ENCODE results near the gene KRT2.

DNA sequence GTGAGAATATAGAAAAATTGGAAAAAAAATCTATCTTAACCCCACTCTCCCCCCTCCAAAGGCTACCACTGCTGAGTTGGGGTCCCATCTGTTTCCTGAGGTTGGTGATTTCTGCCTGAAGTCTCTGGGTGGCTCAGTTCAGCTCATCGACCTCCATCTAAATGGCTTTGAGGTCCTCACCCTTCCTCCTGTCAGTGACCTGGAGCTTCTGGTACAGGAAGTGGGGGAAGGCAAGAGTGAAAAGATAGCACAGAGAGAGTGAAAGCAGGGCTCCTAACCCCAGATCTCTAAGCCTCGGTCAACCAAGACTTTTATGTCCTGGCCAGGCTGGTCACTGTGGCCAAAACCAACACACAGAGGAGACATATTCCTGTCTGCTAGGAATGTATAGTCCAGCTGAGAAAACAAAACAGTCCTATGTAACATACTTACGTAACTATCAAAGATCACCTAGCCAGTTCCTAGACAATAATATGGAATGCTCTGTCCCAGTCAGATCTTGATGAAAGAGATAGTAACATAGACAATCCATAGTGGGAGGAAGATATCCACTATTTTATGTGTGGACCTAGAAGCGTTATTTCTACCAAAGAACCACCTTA is 21.3 kb downstream of the KRT2 start:
- TF ChIP-seq CTCF (IDR thresholded peaks at IDR 0.05), result no peak
- no peak for TF ChIP-seq POLR2A (IDR thresholded peaks at IDR 0.05)

Measured in Peyer's patch (tissue), 4 donors.